Measurements from ENCODE around the gene GNE. TPM values are rescaled to one million over a fixed set of nuclear protein-coding genes. Genes with fewer than 3 reads are reported as not detected.
A peak's percentile ranks its signal among the peaks of the same experiment; 100 is the strongest.

GNE gene
- total and polyA plus RNA-seq, 2 of the 13 experiments (the other 11 are each of a cell fraction or from before 2014, with no cell fraction given) = 16.1 to 24.1 TPM

DNA sequence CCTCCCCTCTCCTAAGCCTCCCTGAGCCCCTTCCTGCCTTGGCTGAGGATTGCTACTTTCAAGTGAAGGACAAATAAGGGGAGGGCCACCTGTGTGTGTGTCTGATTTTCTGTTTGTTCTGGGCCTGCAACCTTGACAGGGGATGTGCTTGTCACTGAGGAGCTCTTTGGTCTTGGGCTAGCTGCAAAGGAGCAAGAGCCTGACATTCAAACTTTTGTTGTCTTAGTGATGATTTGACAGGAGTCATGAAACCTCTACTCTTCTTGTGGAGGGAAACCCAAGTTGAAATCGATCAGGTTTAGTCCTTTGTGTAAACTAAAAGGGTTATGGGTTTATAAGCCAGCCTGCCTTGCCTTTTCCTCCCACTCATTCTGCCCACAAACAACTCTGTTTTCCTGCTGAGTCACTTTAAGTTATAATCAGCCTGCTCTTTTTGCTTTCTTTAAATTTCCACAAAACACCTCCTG is 50.7 kb downstream of the GNE start (continued):
- TF ChIP-seq YEATS2 (CRISPR knock-in tag; IDR thresholded peaks at IDR 0.05; ENCODE audit: borderline replicate concordance) = no peak; the same call in 1 of the 2 replicates
- TF ChIP-seq NBN (conservative IDR thresholded peaks at IDR 0.05) = no peak
- TF ChIP-seq MIXL1 (CRISPR knock-in tag; IDR thresholded peaks at IDR 0.05) = peak; percentile 25; the same call in 1 of the 2 replicates
- 0 out of 2 replicates have a peak, but pooled peaks have one; percentile 15 for TF ChIP-seq ETV5 (CRISPR knock-in tag; IDR thresholded peaks at IDR 0.05; ENCODE audit: borderline replicate concordance)
- TF ChIP-seq MIER2 (CRISPR knock-in tag; IDR thresholded peaks at IDR 0.05) = 0 out of 2 replicates have a peak, but pooled peaks have one; percentile 19
- peak; percentile 61; the same call in 1 of the 2 replicates for TF ChIP-seq ZNF605 (CRISPR knock-in tag; IDR thresholded peaks at IDR 0.05)
- peak; percentile 50; the same call in 1 of the 2 replicates for TF ChIP-seq ZNF331 (CRISPR knock-in tag; IDR thresholded peaks at IDR 0.05)
- peak; percentile 56; the same call in 1 of the 2 replicates for TF ChIP-seq IRF2 (CRISPR knock-in tag; IDR thresholded peaks at IDR 0.05)
- no peak for TF ChIP-seq CREB1 (IDR thresholded peaks at IDR 0.05)
- peak; percentile 30; the same call in 1 of the 2 replicates for TF ChIP-seq CREB1 (CRISPR knock-in tag; IDR thresholded peaks at IDR 0.05)
- TF ChIP-seq, protein P1, sequence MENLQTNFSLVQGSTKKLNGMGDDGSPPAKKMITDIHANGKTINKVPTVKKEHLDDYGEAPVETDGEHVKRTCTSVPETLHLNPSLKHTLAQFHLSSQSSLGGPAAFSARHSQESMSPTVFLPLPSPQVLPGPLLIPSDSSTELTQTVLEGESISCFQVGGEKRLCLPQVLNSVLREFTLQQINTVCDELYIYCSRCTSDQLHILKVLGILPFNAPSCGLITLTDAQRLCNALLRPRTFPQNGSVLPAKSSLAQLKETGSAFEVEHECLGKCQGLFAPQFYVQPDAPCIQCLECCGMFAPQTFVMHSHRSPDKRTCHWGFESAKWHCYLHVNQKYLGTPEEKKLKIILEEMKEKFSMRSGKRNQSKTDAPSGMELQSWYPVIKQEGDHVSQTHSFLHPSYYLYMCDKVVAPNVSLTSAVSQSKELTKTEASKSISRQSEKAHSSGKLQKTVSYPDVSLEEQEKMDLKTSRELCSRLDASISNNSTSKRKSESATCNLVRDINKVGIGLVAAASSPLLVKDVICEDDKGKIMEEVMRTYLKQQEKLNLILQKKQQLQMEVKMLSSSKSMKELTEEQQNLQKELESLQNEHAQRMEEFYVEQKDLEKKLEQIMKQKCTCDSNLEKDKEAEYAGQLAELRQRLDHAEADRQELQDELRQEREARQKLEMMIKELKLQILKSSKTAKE (CRISPR knock-in tag; IDR thresholded peaks at IDR 0.05; ENCODE audit: borderline replicate concordance) = no peak
- TF ChIP-seq, protein P2, sequence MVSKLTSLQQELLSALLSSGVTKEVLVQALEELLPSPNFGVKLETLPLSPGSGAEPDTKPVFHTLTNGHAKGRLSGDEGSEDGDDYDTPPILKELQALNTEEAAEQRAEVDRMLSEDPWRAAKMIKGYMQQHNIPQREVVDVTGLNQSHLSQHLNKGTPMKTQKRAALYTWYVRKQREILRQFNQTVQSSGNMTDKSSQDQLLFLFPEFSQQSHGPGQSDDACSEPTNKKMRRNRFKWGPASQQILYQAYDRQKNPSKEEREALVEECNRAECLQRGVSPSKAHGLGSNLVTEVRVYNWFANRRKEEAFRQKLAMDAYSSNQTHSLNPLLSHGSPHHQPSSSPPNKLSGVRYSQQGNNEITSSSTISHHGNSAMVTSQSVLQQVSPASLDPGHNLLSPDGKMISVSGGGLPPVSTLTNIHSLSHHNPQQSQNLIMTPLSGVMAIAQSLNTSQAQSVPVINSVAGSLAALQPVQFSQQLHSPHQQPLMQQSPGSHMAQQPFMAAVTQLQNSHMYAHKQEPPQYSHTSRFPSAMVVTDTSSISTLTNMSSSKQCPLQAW (CRISPR knock-in tag; IDR thresholded peaks at IDR 0.05) = no peak
- no peak for TF ChIP-seq ZNF496 (CRISPR knock-in tag; IDR thresholded peaks at IDR 0.05; ENCODE audit: insufficient replicate concordance)
- TF ChIP-seq ZNF598 (CRISPR knock-in tag; IDR thresholded peaks at IDR 0.05; ENCODE audit: borderline replicate concordance) = no peak
- TF ChIP-seq, protein P3, sequence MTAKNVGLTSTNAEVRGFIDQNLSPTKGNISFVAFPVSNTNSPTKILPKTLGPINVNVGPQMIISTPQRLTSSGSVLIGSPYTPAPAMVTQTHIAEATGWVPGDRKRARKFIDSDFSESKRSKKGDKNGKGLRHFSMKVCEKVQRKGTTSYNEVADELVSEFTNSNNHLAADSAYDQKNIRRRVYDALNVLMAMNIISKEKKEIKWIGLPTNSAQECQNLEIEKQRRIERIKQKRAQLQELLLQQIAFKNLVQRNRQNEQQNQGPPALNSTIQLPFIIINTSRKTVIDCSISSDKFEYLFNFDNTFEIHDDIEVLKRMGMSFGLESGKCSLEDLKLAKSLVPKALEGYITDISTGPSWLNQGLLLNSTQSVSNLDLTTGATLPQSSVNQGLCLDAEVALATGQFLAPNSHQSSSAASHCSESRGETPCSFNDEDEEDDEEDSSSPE (CRISPR knock-in tag; IDR thresholded peaks at IDR 0.05) = 0 out of 2 replicates have a peak, but pooled peaks have one; percentile 51
- no peak for TF ChIP-seq SMAD3 (CRISPR knock-in tag; IDR thresholded peaks at IDR 0.05)
- TF ChIP-seq BCL6 (CRISPR knock-in tag; IDR thresholded peaks at IDR 0.05) = peak; percentile 50
- TF ChIP-seq, protein P4, sequence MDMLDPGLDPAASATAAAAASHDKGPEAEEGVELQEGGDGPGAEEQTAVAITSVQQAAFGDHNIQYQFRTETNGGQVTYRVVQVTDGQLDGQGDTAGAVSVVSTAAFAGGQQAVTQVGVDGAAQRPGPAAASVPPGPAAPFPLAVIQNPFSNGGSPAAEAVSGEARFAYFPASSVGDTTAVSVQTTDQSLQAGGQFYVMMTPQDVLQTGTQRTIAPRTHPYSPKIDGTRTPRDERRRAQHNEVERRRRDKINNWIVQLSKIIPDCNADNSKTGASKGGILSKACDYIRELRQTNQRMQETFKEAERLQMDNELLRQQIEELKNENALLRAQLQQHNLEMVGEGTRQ (IDR thresholded peaks at IDR 0.05; ENCODE audit: low read depth, low read length) = no peak
- TF ChIP-seq, protein P4 (CRISPR knock-in tag; IDR thresholded peaks at IDR 0.05; ENCODE audit: borderline replicate concordance) = no peak
- peak; percentile 35 for TF ChIP-seq HDAC2 (CRISPR knock-in tag; IDR thresholded peaks at IDR 0.05)
- TF ChIP-seq KAT8 (CRISPR knock-in tag; IDR thresholded peaks at IDR 0.05) = 0 out of 2 replicates have a peak, but pooled peaks have one; percentile 28
- TF ChIP-seq NFKBIZ (CRISPR knock-in tag; IDR thresholded peaks at IDR 0.05) = peak; percentile 20; the same call in 1 of the 2 replicates
- no peak for TF ChIP-seq LCORL (IDR thresholded peaks at IDR 0.05)
- TF ChIP-seq LCORL (CRISPR knock-in tag; IDR thresholded peaks at IDR 0.05) = no peak
- TF ChIP-seq BRCA1 (CRISPR knock-in tag; IDR thresholded peaks at IDR 0.05) = no peak
- peak; percentile 47; the same call in 1 of the 2 replicates for TF ChIP-seq GATAD1 (CRISPR knock-in tag; IDR thresholded peaks at IDR 0.05)
- 0 out of 2 replicates have a peak, but pooled peaks have one; percentile 12 for TF ChIP-seq ZNF121 (CRISPR knock-in tag; IDR thresholded peaks at IDR 0.05)
